NT2/D1 (cell line): ENCODE measurements around the gene GLIS1.

Experiments used
- DNase-seq: peaks from one replicate; pipeline ENCODE4 v3.0.0-alpha.2; 2011; ENCODE audit warnings: low read depth, low spot score
- H3K27me3 ChIP-seq: 2 replicates; pipeline ENCODE4 v1.6.0; 2011; ENCODE audit warnings: mild to moderate bottlenecking; ENCODE audit not compliant: insufficient read length, insufficient read depth
- H3K36me3 ChIP-seq: 2 replicates; pipeline ENCODE4 v1.6.1; 2011; ENCODE audit warnings: mild to moderate bottlenecking, low read length, mixed read lengths; ENCODE audit not compliant: insufficient read depth, insufficient read length
- H3K4me1 ChIP-seq: 2 replicates; pipeline ENCODE4 v1.5.1; 2011; ENCODE audit not compliant: insufficient read depth, insufficient read length
- H3K4me3 ChIP-seq: 2 replicates; pipeline ENCODE4 v1.5.1; 2011; ENCODE audit warnings: low read depth; ENCODE audit not compliant: insufficient read length
- H3K9ac ChIP-seq: 2 replicates; pipeline ENCODE4 v1.6.0; 2011; ENCODE audit warnings: low read depth; ENCODE audit not compliant: insufficient read length
- H3K9me3 ChIP-seq: 2 replicates; pipeline ENCODE4 v1.5.1; 2011; ENCODE audit warnings: mild to moderate bottlenecking, low read length; ENCODE audit not compliant: insufficient read depth
- SUZ12 ChIP-seq: IDR thresholded peaks from 2 replicates; pipeline ENCODE4 v1.6.1; 2011; ENCODE audit not compliant: insufficient read length, insufficient read depth; ENCODE audit errors: extremely low read depth
- YY1 ChIP-seq: IDR thresholded peaks from 2 replicates; pipeline ENCODE4 v1.6.1; 2011; ENCODE audit not compliant: insufficient read length, insufficient read depth
- ZNF274 ChIP-seq: IDR thresholded peaks from 2 replicates; pipeline ENCODE4 v1.6.1; 2011; ENCODE audit warnings: mild to moderate bottlenecking, low read depth, low read length

Gene GLIS1

GRCh38 chr1:53739109-53739681, at the start of gene GLIS1:
Gene GLIS1, minus strand, starts transcription at chr1:53739164. Its CDS starts 1,100 bp downstream, at chr1:53738064.
- no peaks in the 10 kb centered on the region for H3K36me3 ChIP-seq
- H3K4me1 ChIP-seq = peaks cover 16% of the 10 kb centered on the region
- TF ChIP-seq ZNF274 (no peak), SUZ12 (no peak), YY1 (no peak)
- peak; percentile 80 for DNase-seq
- H3K4me3 ChIP-seq = peak within 1 kb of the TSS; percentile 73
- H3K9me3 ChIP-seq = peaks cover 17% of the 10 kb centered on the region
- H3K27me3 ChIP-seq = peaks cover 49% of the 10 kb centered on the region
- H3K9ac ChIP-seq = peak within 1 kb of the TSS; percentile 76

- no peak for TF ChIP-seq YY1
- no peaks in the 10 kb centered on the region for H3K27me3 ChIP-seq
- no peak overlapping the region for H3K4me3 ChIP-seq
- H3K4me1 ChIP-seq = no peaks in the 10 kb centered on the region
- H3K9ac ChIP-seq = no peak overlapping the region
- peaks cover 79% of the 10 kb centered on the region for H3K36me3 ChIP-seq
- H3K9me3 ChIP-seq = no peaks in the 10 kb centered on the region
- no peak for DNase-seq
These were observed 48.7 kb upstream of the GLIS1 start for GRCh38 chr1:53787655-53788054.

GRCh38 chr1:53783056-53783455, 44.1 kb upstream of the GLIS1 start:
- no peaks in the 10 kb centered on the region for H3K27me3 ChIP-seq
- H3K36me3 ChIP-seq = peaks cover 87% of the 10 kb centered on the region

GRCh38 chr1:53781654-53782053, 42.7 kb upstream of the GLIS1 start:
- no peaks in the 10 kb centered on the region for H3K9me3 ChIP-seq
- peaks cover 88% of the 10 kb centered on the region for H3K36me3 ChIP-seq
- no peak overlapping the region for H3K9ac ChIP-seq
- no peaks in the 10 kb centered on the region for H3K4me1 ChIP-seq
- no peaks in the 10 kb centered on the region for H3K27me3 ChIP-seq
- DNase-seq = no peak
- no peak overlapping the region for H3K4me3 ChIP-seq
- TF ChIP-seq SUZ12 (no peak), ZNF274 (no peak), YY1 (no peak)

More at GRCh38 chr1:53783056-53783455, 44.1 kb upstream of the GLIS1 start:
- H3K9ac ChIP-seq = no peak overlapping the region
- H3K4me3 ChIP-seq = no peak overlapping the region
- TF ChIP-seq YY1 (no peak), SUZ12 (no peak), ZNF274 (no peak)
- no peak for DNase-seq
- no peaks in the 10 kb centered on the region for H3K9me3 ChIP-seq
- H3K4me1 ChIP-seq = no peaks in the 10 kb centered on the region

- no peak overlapping the region for H3K4me3 ChIP-seq
- no peak overlapping the region for H3K9ac ChIP-seq
- no peaks in the 10 kb centered on the region for H3K4me1 ChIP-seq
- DNase-seq = no peak
- no peaks in the 10 kb centered on the region for H3K27me3 ChIP-seq
- TF ChIP-seq ZNF274 = no peak
- no peak for TF ChIP-seq SUZ12
- no peak for TF ChIP-seq YY1
- no peaks in the 10 kb centered on the region for H3K9me3 ChIP-seq
- peaks cover 71% of the 10 kb centered on the region for H3K36me3 ChIP-seq
These were observed 38.3 kb upstream of the GLIS1 start for GRCh38 chr1:53777272-53777671.

- peaks cover 69% of the 10 kb centered on the region for H3K36me3 ChIP-seq
- H3K9ac ChIP-seq = no peak overlapping the region
- H3K27me3 ChIP-seq = no peaks in the 10 kb centered on the region
- no peak for TF ChIP-seq YY1
- no peak for TF ChIP-seq ZNF274
- no peak for TF ChIP-seq SUZ12
- H3K4me3 ChIP-seq = no peak overlapping the region
- no peaks in the 10 kb centered on the region for H3K9me3 ChIP-seq
- no peaks in the 10 kb centered on the region for H3K4me1 ChIP-seq
- no peak for DNase-seq
These were observed 32.7 kb upstream of the GLIS1 start for GRCh38 chr1:53771648-53772047.

GRCh38 chr1:53769780-53770179, 30.8 kb upstream of the GLIS1 start:
- H3K27me3 ChIP-seq = no peaks in the 10 kb centered on the region
- no peak for DNase-seq
- no peak for TF ChIP-seq ZNF274
- TF ChIP-seq SUZ12 = no peak
- no peak for TF ChIP-seq YY1
- H3K36me3 ChIP-seq = peaks cover 73% of the 10 kb centered on the region
- H3K9ac ChIP-seq = no peak overlapping the region
- no peaks in the 10 kb centered on the region for H3K4me1 ChIP-seq
- no peaks in the 10 kb centered on the region for H3K9me3 ChIP-seq
- no peak overlapping the region for H3K4me3 ChIP-seq

GRCh38 chr1:53769184-53769583, 30.2 kb upstream of the GLIS1 start:
- Histone ChIP-seq H3K9me3 (no peaks in the 10 kb centered on the region), H3K4me3 (no peak overlapping the region), H3K4me1 (no peaks in the 10 kb centered on the region), H3K36me3 (peaks cover 70% of the 10 kb centered on the region), H3K9ac (no peak overlapping the region), H3K27me3 (no peaks in the 10 kb centered on the region)
- no peak for TF ChIP-seq ZNF274
- TF ChIP-seq YY1 = no peak
- TF ChIP-seq SUZ12 = no peak
- no peak for DNase-seq
